COLO829 (cell line): ENCODE results near the gene COQ8B.
"Not testable (repeated sequence)": the region's sequence is repeated elsewhere in the genome, so short reads cannot be mapped to it uniquely, and the experiment has no call there.

Experiments
- DNase-seq: peaks from one replicate; pipeline ENCODE4 v3.0.0; 2012; ENCODE audit warnings: low spot score

Gene COQ8B

GRCh38 chr19:40666803-40667438 lies 49.8 kb downstream of the COQ8B start:
- DNase-seq: no peak

GRCh38 chr19:40663695-40664692 lies 52.7 kb downstream of the COQ8B start:
- DNase-seq: no peak

GRCh38 chr19:40662925-40663694 lies 53.6 kb downstream of the COQ8B start:
- DNase-seq: peak; percentile 64

- DNase-seq: no peak
Observed at GRCh38 chr19:40661616-40662015, 55.1 kb downstream of the COQ8B start.

GRCh38 chr19:40659566-40659965 lies 57.1 kb downstream of the COQ8B start:
- no peak for DNase-seq

- DNase-seq: no peak
Observed at GRCh38 chr19:40659116-40659515, 57.6 kb downstream of the COQ8B start.

- DNase-seq: no peak
Observed at GRCh38 chr19:40658031-40658430, 58.7 kb downstream of the COQ8B start.

- DNase-seq: not testable (repeated sequence)
Observed at GRCh38 chr19:40655684-40656083, 61.0 kb downstream of the COQ8B start.

- not testable (repeated sequence) for DNase-seq
Observed at GRCh38 chr19:40652303-40652702, 64.4 kb downstream of the COQ8B start.

GRCh38 chr19:40650749-40651305 lies 65.9 kb downstream of the COQ8B start:
- DNase-seq: no peak

GRCh38 chr19:40649903-40650675 lies 66.6 kb downstream of the COQ8B start:
- DNase-seq: not testable (repeated sequence)

GRCh38 chr19:40646743-40647254 lies 69.9 kb downstream of the COQ8B start:
- no peak for DNase-seq

- no peak for DNase-seq
Observed at GRCh38 chr19:40642757-40643305, 73.9 kb downstream of the COQ8B start.

GRCh38 chr19:40642051-40642706 lies 74.5 kb downstream of the COQ8B start:
- no peak for DNase-seq
